GM19035 (cell line): Measurements from ENCODE around the gene RASSF10.
"Not testable (repeated sequence)": the region's sequence is repeated elsewhere in the genome, so short reads cannot be mapped to it uniquely, and the experiment has no call there.

Experiments used
- ATAC-seq: cut with Tn5 transposase; IDR thresholded peaks from one replicate; pipeline ENCODE4 v1.9.1; 2021; ENCODE audit not compliant: unreplicated experiment

The RASSF10 gene

DNA sequence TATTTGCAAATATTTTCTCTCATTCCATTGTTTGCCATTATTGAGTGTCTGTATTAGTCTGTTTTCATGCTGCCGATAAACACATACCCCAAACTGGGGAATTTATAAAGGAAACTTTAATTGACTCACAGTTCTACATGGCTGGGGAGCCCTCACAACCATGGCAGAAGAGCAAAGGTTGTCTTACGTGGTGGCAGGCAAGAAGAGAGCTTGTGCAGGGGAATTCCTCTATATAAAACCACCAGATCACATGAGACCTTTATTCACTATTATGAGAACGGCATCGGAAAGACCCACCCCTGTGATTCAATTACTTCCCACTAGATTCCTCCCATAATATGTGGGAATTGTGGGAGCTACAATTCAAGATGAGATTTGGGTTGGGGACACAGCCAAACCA, 10.2 kb downstream of the RASSF10 start:
- ATAC-seq = no peak

- no peak for ATAC-seq
Measured at GRCh38 chr11:13023423-13023822, 14.3 kb downstream of the RASSF10 start.

- ATAC-seq = no peak
Measured at GRCh38 chr11:13026722-13027121, 17.6 kb downstream of the RASSF10 start.

- ATAC-seq = no peak
Measured at GRCh38 chr11:13028322-13028721, 19.2 kb downstream of the RASSF10 start.

GRCh38 chr11:13029872-13030271, 20.8 kb downstream of the RASSF10 start:
- no peak for ATAC-seq

DNA sequence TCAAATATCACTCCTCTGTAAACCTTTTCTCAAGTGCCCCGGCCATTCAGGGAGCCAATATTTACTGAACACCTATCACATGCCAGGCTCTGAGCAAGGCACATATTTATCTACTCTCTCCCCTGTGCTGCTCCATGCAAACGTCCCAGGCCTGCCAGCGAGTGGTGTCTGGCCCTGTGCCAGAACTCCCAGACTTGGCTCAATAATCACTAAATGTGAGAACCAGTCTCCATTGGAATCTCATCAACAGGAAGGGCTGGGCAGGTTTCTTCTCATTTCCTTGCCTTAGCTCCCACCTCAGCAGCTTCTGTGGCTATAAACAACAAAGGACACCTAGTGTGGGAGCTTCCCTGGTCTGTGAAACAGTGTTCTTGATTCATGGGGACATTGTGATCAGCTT, 21.7 kb downstream of the RASSF10 start:
- ATAC-seq = no peak

GRCh38 chr11:13031349-13031748, 22.2 kb downstream of the RASSF10 start:
- ATAC-seq = no peak

DNA sequence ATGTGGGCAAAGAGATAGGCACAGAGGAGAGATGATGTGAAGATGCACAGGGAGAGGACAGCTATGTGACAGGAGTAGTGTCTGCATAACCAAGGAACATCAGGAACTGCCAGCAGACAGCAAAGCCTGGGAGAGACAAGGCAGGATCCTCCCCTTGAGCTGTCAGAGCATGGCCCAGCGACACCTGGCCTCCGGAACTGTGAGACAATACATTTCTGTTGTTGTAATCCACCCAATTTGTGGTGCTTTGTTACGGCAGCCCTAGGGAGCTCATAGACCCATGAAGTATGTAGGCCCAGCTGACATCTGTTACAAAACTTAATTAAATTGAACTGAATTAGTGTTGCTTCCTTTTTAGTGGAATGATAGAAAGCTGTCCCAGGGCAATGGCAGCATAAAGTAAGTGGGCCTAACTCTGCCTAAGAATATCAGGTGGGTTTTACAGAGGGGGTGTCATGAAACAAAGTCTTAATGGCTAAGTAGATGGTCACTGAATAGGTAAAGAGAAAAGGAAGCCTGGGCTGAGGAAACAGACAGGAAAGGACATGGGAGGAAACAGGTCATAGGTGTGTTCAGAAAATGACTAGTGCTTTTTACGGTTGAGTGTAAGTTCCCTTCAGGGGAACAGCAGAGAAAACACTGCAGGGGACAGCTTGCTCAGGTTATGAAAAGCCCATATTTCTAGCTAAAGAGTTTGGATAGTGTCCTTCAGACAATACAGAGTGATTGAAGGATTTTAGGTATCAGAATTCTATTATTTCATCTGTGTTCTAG, 24.8 kb downstream of the RASSF10 start:
- ATAC-seq = no peak

DNA sequence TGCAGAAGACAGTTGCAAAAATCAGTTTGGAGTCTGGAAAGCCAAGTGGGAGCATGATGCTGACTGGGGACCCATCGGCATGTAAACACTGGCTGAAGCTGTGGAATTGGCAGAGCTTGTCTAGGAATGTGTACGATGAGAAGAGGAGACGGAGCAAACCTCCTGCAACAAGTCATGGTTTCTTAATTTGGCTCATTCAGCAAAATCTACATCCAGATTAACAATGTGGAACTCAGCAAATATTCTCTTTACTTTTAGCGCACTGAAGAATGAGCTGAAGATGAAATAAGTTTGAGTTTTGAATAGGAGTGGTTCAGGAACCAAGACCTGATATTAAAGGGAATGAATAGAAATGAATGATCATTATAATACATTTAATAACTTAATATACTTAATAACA, 26.6 kb downstream of the RASSF10 start:
- ATAC-seq = no peak

DNA sequence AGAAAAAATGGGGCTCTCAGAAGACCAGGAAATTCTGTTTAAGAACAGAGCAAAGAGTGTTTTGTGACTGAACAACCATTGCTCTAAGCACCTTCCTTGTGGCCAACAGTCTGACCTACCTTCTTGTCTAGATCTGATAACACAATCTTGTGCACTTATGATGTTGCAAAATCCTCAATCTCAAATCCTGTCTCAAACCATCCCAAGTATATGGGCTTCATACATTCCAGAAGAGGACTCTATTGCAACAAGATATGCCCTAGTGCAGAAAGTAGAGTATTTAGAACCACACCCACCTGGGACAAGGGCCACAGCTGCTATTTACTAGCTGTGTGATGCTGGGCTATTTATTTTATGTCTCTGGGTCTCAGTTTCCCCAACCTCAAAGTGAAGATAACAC, 27.1 kb downstream of the RASSF10 start:
- no peak for ATAC-seq

- no peak for ATAC-seq
Measured at GRCh38 chr11:13038366-13038765, 29.2 kb downstream of the RASSF10 start.

DNA sequence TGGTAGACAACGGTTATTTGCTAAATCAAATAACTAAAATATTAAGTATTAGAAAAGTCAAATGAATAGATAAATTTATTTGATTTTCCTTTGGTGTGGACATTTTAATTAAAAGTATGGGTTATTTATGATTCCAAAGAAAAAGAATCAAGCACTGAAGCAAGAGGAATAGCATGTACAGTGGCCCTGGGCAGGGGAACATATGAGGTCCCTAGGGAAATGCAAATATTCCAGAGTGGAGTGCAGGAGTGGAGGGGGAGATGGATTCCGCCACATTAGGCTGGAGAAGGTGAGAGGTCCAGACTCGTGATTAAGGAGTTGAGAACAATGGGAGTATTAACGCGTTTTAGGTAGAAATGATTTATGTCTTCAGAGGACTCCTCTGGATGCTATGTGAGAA, 30.0 kb downstream of the RASSF10 start:
- no peak for ATAC-seq

- no peak for ATAC-seq
Measured at GRCh38 chr11:13040969-13041561, 31.9 kb downstream of the RASSF10 start.

DNA sequence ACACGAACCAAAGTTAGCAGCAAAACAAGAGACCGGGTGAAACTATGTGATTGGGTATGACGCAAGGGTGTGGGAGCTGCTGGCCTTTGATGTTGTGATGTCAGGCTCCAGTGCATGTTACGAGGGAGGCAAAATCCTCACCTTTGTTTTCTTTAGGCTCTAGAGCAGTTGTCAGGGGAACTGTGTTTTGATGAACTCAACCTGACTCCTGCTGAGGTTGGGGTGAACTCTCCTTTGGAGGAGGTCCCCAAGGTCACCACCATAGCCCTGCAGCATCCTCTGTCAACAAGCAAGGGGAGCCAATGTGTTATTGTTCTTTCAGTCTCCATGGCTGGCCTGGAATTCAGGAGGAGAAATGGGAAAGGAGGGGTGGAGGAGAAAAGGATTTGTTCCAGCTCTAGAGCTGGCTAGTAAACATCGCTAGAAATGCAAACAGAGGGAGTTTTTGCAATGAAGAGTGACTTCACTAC, 33.8 kb downstream of the RASSF10 start:
- ATAC-seq = no peak

DNA sequence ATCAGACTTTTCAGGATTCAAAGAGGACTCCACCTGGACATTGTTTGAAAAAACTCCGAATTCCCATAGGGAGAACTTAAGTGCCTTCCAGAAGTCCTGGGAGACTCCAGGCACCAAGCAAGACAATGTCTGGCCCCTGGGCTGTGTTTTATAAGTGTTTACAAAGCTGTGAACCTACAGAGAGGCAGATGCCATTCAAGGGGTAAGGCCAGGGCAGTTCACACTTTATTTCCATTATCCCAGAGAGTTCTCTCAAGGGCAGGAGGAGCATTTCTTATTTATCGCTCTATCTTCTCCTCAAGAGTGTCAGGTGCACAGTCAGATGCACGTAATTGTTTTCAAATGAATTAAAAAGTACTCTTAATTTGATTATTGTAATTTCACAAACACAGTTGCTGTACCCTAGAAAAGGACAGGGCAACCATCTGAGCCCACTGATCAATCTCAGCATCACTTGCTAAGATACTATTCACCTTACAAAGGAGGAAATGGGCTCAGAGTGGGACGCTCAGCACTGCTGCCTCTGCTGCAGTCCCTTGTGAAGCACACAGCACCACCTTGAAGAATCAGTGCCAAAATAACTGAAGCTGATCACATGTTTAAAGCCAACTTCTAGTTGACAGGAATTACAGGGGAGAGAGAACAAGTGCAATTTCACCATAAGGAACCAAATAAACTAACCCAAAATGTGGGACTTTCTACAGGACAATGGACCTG, 35.0 kb downstream of the RASSF10 start:
- no peak for ATAC-seq

DNA sequence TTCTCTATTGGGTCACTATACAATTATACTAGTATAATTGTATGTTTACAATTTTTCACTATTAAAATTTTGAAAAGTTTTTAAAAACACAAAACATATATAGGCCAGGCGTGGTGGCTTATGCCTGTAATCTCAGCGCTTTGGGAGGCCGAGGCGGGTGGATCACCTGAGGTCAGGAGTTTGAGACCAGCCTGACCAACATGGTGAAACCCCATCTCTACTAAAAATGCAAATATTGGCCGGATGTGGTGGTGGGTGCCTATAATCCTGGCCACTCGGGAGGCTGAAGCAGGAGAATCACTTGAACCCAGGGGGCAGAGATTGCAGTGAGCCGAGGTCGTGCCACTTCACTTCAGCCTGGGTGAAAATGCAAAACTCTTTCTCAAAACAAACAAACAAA, 36.0 kb downstream of the RASSF10 start:
- not testable (repeated sequence) for ATAC-seq

- no peak for ATAC-seq
Measured at GRCh38 chr11:13045734-13046133, 36.6 kb downstream of the RASSF10 start.

DNA sequence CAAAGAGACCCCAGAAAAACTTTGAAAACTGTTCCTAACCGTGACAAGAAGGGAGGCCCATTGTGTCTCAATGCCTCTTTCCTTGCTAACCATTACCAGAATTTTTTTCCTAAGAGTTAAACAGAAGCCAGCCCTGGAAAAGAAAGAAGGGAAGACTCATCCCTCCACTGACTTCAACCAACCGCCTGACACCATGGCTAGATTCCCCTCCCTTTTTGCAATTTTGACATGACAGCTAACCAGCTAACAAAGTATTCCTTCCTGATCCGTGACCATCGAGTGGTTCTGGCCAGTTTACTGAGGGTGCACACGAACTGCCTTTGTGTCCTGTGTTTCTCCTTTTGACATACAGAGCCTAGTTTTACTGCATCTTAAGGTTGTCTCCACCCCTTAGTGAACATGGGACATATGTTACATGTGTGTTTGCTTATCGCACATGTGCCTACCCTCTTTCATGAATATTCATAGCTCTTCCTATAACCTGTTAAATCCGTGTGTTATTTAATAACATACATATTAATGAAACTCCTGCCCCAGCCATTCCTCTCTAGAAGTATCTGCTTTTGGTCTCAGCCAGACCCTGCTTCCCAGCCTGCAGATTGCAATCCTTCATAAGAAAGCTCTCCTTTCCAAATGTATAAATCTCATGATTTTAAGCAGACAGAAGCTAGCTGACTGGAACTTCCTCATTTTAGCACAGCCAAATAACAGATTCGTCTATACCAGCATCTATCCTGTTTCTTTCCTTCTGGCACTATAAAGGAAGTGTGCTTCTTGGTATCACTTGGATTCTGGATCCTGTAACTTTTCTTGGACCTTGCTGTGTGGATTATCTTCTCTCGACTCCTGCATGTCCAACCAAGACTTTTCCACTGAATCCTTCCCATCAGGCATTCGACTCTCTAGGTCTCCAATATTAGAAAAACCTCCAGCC, 37.8 kb downstream of the RASSF10 start:
- ATAC-seq = no peak

DNA sequence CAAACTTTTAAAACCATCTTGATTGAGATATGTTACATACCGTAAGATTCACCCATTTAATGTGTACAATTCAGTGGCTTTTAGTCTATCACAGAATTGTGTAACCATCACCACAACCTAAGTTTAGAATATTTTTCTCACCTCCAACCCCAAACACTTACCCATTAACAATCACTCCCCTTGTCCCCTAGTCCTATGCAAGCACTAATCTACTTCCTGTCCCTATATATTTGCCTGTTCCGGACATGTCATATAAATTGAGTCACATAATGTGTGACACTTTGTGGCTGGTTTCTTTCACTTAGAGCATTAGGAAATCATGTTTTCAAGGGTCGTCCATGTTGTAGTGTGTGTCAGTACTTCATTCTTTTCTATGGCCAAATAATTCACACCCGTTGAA, 38.8 kb downstream of the RASSF10 start:
- ATAC-seq = no peak

GRCh38 chr11:13051257-13051656, 42.1 kb downstream of the RASSF10 start:
- no peak for ATAC-seq

DNA sequence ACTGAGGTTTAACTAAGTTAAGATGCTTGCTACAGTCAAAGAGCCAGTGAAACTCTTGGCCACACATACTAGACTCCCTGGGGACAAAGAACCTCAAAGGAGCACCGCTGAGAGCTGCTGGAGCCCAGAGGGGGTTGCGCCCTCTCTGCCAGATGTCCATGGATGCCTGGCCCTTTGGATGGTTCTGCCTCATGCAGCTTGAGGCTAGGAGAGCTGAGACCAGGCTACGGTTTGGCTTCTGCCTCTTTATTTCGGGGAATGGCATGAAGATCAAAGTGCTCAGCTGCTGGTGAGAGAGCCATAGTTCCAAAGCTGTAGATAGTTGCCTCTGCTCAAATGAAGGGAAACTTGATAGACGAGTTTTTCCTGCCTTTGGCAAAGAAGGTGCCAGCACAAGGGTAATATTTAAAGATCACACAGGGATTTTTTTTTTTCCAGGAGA, 43.0 kb downstream of the RASSF10 start:
- no peak for ATAC-seq
